Measurements from ENCODE around the gene RHOT1.
"Not testable (repeated sequence)": the region's sequence is repeated elsewhere in the genome, so short reads cannot be mapped to it uniquely, and the experiment has no call there.

RHOT1 gene

GRCh38 chr17:32160526-32160925, 18.2 kb downstream of the RHOT1 start:
- DNase-seq: no peak

- DNase-seq: no peak
Measured at GRCh38 chr17:32161029-32161428, 18.7 kb downstream of the RHOT1 start.

GRCh38 chr17:32161506-32162365, 19.4 kb downstream of the RHOT1 start:
- no peak for DNase-seq

- DNase-seq: no peak
Measured at GRCh38 chr17:32174889-32175288, 32.6 kb downstream of the RHOT1 start.

GRCh38 chr17:32178679-32179078, 36.4 kb downstream of the RHOT1 start:
- DNase-seq: not testable (repeated sequence)

- DNase-seq: not testable (repeated sequence)
Measured at GRCh38 chr17:32179103-32179502, 36.8 kb downstream of the RHOT1 start.

- not testable (repeated sequence) for DNase-seq
Measured at GRCh38 chr17:32179526-32179925, 37.2 kb downstream of the RHOT1 start.

GRCh38 chr17:32180262-32180661, 38.0 kb downstream of the RHOT1 start:
- DNase-seq: not testable (repeated sequence)

GRCh38 chr17:32185875-32186274, 43.6 kb downstream of the RHOT1 start:
- no peak for DNase-seq

- no peak for DNase-seq
Measured at GRCh38 chr17:32187271-32187670, 45.0 kb downstream of the RHOT1 start.

GRCh38 chr17:32189343-32189742, 47.0 kb downstream of the RHOT1 start:
- DNase-seq: no peak

- DNase-seq: no peak
Measured at GRCh38 chr17:32191306-32191705, 49.0 kb downstream of the RHOT1 start.

- no peak for DNase-seq
Measured at GRCh38 chr17:32192379-32192778, 50.1 kb downstream of the RHOT1 start.

GRCh38 chr17:32197987-32198386, 55.7 kb downstream of the RHOT1 start:
- DNase-seq: no peak

GRCh38 chr17:32206861-32207260, 64.6 kb downstream of the RHOT1 start:
- DNase-seq: no peak

- no peak for DNase-seq
Measured at GRCh38 chr17:32208436-32208835, 66.1 kb downstream of the RHOT1 start.

GRCh38 chr17:32209608-32210007, 67.3 kb downstream of the RHOT1 start:
- no peak for DNase-seq

- no peak for DNase-seq
Measured at GRCh38 chr17:32211671-32212070, 69.4 kb downstream of the RHOT1 start.

GRCh38 chr17:32215696-32216095, 73.4 kb downstream of the RHOT1 start:
- DNase-seq: no peak

GRCh38 chr17:32222621-32223020, 80.3 kb downstream of the RHOT1 start:
- DNase-seq: no peak

- no peak for DNase-seq
Measured at GRCh38 chr17:32223703-32224102, 81.4 kb downstream of the RHOT1 start.

- no peak for DNase-seq
Measured at GRCh38 chr17:32226886-32227285, 84.6 kb downstream of the RHOT1 start.

GRCh38 chr17:32227910-32228309, 85.6 kb downstream of the RHOT1 start:
- no peak for DNase-seq

GRCh38 chr17:32235588-32235987, 93.3 kb downstream of the RHOT1 start:
- DNase-seq: no peak

- no peak for DNase-seq
Measured at GRCh38 chr17:32239456-32239855, 97.2 kb downstream of the RHOT1 start.

Measured in NCI-H1105 treated with DMSO at 0.1 percent for 48 hours (cell line).